GM12878 (cell line): ENCODE measurements around the gene ZNF423.

Experiments
- CTCF ChIP-seq, 3 experiments: IDR thresholded peaks in 2 of 3; conservative IDR thresholded peaks in 1 of 3; 2 replicates each; pipeline ENCODE4 v1.5.1; 2011; ENCODE audit warnings: low read depth in 3 of 3, low read length in 3 of 3, mild to moderate bottlenecking in 3 of 3, control low read depth in 2 of 3, moderate library complexity in 2 of 3, inconsistent platforms in 1 of 3, mixed read lengths in 1 of 3; ENCODE audit not compliant: control insufficient read depth in 2 of 3, insufficient read depth in 1 of 3; ENCODE audit errors: extremely low read depth in 1 of 3
- E2F4 ChIP-seq: IDR thresholded peaks from 2 replicates; pipeline ENCODE4 v1.6.1; 2012; ENCODE audit warnings: low read depth, low read length, improper control_type of control experiment
- GABPA ChIP-seq: IDR thresholded peaks from 2 replicates; pipeline ENCODE4 v1.6.1; 2014; ENCODE audit warnings: antibody characterized with exemption, low read depth, mild to moderate bottlenecking, inconsistent platforms
- MTA3 ChIP-seq: IDR thresholded peaks from 2 replicates; pipeline ENCODE4 v1.6.1; 2012; ENCODE audit warnings: low read length, inconsistent platforms, borderline replicate concordance
- RBBP5 ChIP-seq: fragments of 200-600 bp; sonication (generic); conservative IDR thresholded peaks from 2 replicates; pipeline ENCODE4 v1.6.1; 2016
- RELA ChIP-seq: fragments of 450-650 bp; IDR thresholded peaks from 2 replicates; pipeline ENCODE4 v1.8.0; 2014; ENCODE audit warnings: borderline replicate concordance; ENCODE audit not compliant: partially characterized antibody
- RFX5 ChIP-seq: IDR thresholded peaks from 2 replicates; pipeline ENCODE4 v1.6.1; 2011; ENCODE audit warnings: low read depth, low read length, improper control_type of control experiment
- ZBTB33 ChIP-seq: fragments of 450-650 bp; IDR thresholded peaks from 2 replicates; pipeline ENCODE4 v1.6.1; 2017; ENCODE audit warnings: mild to moderate bottlenecking

- TF ChIP-seq E2F4 (no peak), ZBTB33 (no peak), CTCF (IDR thresholded peaks at IDR 0.05 in 2 of 3, conservative IDR thresholded peaks at IDR 0.05 in 1 of 3; ENCODE audit: control insufficient read depth in 2 of 3, extremely low read depth in 1 of 3, insufficient read depth in 1 of 3, low read depth in 3 of 3, low read length in 3 of 3) (no peak), RBBP5 (no peak), RELA (no peak), RFX5 (no peak), MTA3 (no peak), GABPA (no peak)
These were observed 325.4 kb downstream of the ZNF423 start for GRCh38 chr16:49530427-49530970.
